SIG-M5 (cell line): ENCODE results near the gene HAUS3.
"Not testable (repeated sequence)": the region's sequence is repeated elsewhere in the genome, so short reads cannot be mapped to it uniquely, and the experiment has no call there.

ENCODE experiments used
- DNase-seq: peaks from one replicate; lab custom pipeline; 2025; lab: John Stamatoyannopoulos, UW

The HAUS3 gene

DNA sequence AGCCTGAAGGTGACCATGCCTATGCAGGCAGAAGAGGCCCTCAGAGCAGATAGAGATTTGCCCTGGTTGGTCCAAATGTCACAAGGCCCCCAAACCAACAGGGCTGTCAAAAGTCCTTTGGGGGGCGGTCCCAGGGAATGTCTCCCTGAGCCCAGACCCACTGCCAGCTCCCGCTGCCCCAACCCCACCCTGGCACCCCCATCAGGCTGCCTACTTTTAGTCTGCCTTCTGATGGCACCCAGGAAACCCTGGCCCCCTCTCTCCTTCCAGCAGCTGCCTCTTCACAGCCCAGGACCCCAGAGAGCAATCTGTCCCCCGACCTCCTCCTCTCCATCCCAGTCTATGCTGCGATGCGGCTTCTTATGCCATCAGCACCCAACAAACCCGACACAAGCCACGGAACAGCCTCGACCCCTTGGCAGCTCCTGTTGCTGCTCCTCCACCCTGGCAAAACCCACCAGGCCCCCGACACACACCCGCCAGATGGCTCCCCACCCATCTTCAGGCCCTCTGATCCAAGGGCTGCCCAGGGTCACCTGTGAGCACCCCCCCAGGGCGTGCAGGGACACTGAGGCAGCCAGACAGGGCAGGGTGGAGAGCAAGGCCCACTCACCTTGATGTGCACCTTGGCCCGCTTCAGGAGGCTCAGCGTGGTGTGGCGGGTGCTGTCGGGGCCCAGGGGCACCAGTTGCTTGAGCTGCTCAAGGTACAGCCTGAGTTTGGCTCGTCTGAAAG, 10.0 kb upstream of the HAUS3 start:
- no peak for DNase-seq

DNA sequence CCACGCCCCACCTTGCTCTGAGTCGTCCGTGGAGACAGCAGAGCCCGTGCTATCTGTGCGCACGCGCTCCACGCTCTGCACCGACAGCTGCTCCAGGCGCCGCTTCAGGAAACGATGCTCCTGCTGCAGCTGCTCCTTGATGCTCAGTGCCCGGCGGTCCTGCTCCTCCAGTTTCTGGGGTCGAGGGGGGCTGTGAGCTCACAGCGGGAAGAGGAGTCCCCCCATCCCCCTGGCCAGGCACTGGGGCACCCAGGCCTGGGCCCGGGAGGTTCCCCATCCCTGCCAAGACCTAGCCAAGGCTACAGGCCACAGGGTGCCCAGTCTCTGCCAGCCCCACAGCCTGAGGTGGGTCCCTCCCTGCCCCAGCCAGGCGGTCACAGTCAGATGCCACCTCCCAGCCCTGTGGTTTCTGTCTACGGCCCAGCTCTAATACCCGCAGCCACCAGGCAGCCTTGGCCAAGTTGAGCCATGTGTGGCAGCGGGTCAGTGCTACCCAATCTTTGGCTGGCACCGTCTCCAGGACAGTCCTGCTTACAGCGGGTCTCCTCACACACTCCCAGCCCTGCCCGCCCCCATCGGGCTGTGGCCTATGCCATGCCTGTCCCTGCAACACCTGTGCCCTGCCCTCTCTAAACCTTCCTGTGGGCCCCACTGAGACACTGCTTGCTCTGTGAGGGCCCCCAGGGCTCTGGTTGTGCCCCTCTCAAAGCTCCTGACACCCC, 9.3 kb upstream of the HAUS3 start:
- no peak for DNase-seq

DNA sequence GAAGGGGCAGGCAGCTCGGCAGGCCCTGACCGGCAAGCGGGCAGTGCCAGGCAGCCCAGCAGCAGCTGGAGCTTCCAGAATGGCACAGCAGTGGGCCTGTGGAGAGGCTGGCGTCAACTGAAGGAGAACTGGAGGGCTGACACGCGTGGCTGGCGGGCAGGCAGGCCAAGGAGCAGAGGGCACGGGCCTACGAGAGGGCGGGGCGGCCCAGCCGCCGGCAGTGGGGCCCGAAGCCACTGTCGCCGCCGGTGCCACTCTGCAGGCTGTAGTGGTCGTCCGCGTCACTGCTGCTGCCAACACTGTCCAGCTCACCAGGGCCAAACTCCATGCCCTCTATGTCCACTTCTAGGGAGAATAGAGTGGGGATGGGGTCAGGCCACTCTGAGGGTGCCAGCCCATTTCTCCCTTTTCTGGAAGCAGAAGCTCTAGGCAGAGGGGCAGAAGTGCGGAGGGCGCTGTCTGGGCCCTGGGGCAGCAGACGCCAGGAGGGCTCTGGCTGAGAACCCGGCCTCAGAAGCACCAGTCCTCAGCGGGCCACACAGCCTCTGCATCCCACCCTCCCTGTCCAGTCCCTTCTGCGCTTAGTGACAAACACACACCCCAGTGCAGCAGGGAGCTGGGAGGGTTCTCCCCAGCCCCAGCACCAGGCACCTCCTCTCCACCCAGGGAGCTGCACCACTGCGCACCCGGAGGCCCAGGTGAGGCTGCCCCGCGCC, 8.6 kb upstream of the HAUS3 start:
- DNase-seq = no peak

DNA sequence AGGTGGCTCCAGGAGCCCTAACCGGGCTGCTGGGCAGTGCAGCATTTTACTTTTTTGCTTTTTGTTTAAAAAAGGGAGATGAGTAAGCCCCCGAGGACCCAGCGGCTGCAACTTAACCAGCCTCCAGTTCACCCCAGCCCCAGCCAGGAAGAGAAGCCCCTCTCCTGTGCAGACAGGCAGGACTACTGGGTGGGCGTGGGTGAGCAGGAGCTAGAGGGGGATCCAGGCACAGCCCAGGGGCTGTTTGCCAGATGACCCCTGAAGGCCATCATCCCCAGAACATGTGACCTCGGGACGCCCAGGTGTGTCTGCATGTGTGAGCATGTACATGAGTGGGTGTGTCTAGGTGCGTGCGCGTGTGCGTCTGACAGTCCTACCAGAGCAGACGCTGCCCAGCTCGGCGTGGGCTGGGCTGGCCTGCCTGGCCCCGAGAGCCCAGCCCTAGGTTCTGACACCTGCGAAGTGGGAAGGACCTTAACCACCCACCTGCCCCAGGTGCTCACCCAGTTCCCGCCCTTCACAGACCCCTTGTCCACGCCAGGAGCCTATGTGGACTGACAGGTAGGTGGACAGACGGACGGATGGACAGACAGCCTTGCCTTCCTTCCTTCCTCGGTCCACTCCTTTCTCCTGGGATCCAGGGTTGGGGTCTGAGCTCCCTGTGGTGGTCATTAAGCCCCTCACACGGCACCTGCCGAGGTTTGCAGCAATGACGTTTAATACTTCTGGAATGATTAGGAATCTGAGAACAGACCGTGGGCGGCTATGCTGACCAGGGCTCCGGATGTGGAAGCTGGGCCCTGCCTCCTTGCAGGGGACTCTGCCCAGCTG, 7.8 kb upstream of the HAUS3 start:
- no peak for DNase-seq

DNA sequence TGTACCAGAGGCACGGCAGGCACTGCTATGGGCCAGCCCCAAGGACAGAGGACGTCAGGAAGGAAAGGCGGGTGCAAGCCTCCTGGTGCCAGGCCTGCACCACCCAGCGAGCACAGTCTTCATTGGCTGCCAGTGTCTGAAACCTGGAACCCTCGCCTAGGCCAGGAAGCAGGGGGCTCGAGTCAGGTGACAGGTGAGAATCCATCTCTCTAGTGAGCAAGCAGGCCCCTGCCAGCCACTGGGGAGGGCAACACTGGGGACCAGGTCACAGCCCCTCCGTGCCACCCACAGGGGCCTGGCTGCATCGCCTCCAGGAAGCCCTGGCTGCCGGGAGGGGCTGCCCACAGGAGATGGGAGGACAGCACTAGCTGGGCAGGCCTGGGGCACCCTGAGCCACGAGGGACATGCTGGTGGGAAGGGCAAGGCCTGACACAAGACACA, 6.9 kb upstream of the HAUS3 start:
- DNase-seq = no peak

DNA sequence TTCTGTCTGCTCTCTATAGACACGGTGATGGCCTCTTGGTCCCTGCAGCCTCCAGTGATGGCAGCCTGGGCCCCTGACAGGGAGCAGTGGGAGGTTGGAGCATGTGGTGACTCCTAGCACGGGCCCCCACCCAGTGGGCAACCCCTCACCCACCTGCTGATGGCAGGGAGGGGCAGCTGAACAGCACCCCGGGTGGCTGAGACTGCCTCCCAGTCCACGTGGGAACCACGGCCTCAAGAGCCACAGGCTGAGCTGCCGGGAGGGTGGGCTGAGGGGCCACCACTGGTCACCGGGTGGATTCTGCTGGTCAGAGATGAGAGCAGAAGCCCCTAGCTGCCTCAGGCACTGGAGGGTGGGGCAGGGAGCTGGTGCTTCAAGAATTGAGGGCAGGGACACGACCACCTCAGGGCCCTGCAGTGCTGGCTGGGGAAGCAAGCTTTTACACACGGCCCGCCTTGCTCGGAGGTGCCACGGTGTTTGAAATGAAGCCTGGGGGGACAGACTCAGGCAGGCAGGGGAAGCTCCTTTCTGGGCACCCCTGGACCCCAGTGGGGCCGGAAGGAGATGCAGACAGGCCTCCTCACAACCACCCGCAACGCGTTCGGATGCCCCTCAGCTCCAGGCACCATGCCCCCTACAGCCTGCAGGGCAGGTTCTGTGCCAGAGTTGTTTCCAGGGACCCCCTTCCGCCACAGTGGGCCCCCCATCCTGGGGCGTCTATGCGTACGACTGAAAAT, 6.3 kb upstream of the HAUS3 start:
- DNase-seq = no peak

DNA sequence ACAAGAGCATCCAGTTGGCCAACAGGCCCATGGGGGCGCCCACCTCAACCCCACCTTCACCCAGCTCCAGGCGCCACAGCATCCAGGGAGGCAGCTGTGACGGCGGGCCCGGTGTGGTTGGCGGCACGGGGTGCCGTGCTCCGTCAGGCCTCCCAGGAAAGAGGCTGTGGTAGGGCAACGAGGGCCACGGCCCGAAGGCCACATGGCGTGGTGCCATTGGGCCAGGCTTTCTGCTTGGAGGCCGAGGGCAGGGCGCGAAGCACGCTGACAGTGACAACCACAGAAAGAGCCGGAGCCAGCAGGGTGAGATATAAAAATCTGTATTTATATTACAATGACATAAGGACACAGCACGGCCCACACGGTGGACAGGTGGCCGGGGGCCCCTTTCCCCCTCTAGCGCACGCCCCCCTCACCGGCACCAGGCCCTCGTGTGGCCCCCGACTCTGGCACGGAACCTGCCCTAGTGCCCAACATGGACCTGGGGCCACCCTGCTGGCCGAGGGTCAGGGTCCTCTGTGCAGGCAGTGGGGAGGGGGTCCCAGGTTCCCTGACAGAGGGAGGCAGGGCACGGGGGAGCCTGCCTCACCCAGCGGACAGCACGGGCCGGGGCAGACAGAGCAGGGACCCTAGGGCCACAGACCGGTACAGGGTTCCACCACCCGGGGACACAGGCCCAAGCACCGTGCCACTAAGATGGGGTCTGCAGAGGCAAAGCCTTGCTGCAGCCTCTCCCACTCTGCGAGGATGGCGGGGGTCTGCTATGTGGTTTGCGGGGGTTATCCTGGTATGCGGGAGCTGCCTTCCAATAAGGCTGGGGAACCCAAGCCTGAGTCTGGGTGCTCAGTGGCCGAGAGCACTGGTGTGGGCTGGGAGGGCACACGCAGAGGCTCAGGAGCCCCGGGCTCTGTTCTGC, 5.5 kb upstream of the HAUS3 start:
- DNase-seq = no peak

DNA sequence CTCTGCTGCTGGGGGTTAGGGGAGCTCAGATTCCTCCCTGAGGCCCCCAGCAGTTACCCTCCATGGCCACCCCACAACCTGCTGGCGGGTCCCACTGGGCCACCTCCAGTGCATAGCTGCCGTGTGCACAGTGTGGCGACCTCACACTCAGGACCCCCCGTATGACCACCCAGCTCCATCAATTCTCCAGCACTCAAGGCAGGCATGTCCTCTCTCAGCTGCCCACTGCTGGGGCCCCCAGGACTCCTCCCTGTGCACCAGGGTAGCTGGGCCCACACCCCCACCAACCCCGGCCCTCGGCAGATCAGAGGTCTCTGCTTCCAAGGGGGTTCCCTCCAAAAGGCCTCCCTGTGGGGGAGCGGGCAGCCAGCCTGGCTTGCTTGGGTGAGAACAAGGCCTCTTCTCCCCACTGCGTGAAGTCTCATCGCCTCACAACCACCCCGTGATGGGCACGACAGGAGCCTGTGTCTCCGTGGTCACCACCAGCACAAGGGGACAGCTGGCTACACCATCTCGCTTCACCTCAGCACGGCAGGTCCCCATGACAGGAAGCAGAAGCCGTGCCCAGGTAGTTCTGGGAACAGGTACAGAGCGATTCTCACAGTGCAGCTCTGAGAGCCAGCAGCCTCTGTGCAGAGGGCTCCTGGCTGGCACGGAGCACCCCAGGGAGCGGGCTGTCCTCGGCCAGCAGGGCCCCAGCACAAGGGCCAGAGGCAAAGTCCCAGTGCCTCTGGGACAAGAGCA, 4.6 kb upstream of the HAUS3 start:
- no peak for DNase-seq

DNA sequence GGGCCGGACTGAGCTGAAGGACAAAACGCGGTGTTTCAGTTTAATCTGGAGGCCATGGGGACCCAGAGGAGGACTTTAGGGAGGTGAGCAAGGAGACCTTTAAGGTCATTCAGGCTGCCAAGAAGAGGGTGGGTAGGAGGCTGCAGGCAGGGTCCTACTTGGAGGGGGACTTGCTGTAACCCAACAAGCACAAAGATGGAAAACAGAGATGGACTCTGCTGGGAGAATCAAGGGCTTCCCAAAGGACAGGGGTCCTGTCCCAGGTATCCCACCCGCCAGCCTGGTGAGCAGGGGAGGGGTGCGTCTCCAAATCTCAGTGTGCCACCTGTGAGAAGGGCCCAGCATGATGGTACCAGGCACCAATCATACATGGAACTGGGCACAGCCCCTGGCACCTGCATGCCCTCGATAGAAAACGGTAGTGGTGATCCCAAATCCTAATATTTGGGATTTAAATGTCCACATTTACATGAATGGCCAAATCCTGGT, 3.9 kb upstream of the HAUS3 start:
- DNase-seq = no peak

DNA sequence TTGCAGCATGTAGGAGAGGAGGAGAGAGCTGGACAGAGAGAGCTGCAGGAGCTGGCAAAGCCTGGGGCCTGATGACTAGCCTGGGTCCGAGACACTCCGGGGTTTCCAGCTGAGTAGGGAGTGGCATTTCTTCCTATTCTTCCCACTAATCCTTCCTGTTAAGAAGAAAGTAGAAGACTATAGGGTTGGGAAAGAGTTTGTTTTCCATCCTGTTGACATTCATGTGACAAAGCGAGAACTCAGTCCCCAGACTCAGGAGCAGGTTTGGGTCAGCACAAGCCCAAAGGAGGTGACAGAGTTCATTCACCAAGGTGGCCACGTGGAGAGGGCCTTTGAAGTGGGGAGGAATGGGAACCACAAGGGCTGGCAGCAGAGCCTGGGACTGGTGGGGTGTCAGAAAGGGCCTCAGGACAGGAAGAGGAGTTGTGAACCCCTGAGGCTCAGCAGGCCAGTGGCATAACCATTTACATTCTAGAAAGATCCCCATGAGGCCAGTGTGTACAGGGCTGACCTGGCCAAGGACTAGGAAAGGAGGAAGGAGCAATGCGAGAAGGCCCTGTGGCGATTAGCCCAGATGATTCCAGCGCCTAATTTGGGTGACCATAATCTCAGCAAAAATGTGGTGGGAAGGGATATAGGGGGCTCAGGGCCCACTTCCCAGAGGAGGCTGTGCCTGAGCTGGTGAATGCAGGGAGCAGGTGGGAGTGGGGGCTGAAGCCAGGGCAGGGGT, 3.3 kb upstream of the HAUS3 start:
- no peak for DNase-seq

DNA sequence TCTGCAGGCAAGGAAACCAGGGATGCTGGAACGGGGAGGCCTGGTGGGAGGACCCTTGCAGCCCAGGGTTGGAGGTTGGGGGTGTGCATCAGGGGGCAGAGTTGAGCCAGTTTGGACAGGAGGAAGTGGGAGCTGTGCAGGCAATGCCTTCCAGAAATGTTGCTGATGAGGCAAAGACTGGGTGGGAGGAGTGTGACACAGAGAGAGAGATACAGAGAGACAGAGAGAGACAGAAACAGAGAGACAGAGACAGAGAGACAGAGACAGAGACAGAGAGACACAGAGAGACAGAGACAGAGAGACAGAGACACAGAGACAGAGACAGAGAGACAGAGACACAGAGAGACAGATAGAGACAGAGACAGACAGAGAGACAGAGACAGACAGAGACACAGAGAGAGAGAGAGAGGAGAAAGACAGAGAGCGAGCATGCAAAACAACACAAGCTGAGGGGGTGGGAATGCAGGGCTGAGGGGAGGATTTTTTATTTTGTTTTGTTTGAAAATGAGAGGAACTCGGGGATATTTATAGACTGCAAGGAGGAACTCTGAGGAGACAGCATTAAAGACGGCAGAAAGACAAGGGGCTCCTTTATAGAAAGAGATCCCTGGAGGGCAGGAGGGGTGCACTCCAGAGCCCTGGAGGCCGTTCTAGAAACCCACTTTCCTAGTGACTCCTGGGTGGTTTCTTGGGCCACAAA, 1.9 kb upstream of the HAUS3 start:
- DNase-seq = no peak

DNA sequence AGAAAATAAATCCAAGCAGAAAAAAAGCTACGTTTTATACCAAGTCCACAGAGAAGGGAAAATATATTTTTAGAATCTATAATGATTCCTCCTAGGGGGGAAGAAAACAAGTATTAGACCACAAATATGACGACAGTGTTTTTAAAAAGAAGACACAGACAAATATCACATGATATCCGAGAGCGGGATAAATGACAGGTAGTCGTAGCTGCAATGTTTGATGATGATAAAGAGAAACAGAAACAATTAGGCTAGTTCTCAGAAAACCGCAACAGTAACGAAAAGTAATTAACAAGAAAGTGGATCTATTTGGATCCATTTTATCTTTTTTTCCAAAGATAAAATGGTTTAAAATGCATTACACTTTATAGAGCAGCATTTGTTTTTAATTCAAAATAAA, 918 bp downstream of the HAUS3 start:
- DNase-seq = no peak

DNA sequence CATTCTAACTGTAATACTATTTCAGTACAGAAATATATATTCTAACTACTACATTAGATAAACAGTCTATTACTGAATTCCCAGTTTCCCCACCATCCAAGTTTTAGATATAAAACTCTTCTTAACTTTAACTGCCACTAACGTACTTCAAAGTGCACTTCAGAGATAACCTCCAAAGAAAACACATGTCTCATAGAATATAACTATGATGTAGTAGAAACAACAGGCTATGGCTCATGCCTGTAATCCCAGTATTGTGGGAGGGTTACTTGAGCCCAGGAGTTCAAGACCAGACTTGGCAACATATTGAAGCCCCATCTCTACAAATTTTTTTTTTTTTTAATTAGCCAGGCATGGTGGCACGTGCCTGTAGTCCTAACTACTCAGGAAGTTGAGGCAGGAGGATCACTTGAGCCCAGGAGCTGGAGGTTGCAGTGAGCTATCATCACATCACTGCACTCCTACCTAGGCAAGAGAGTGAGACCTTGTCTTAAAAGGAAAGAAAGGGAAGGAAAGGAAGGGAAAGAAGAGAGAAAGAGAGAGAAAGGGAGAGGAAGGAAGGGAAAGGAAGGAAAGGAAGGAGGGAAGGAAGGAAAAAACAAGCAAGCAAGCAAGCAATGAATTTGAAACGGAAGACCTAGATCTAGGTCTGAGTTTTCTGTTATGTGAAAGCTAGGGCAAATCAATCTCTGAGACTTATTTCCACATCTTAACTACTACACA, 4.8 kb downstream of the HAUS3 start:
- DNase-seq = no peak

DNA sequence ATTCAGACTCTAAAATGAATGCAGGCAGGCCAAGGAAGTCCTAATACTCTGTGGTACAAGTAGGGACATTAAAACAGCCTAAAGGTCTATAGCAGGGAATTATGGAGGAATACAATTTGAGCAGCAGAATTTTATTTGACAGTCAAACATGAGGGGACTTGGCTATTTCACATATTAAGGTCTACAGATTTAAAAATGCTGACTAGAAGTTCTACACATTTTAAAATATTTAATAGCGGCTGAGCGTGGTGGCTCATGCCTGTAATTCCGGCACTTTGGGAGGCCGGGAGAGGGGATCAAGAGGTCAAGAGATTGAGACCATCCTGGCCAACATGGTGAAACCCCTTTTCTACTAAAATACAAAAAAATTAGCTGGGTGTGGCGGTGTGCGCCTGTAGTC, 10.8 kb downstream of the HAUS3 start:
- DNase-seq = no peak

DNA sequence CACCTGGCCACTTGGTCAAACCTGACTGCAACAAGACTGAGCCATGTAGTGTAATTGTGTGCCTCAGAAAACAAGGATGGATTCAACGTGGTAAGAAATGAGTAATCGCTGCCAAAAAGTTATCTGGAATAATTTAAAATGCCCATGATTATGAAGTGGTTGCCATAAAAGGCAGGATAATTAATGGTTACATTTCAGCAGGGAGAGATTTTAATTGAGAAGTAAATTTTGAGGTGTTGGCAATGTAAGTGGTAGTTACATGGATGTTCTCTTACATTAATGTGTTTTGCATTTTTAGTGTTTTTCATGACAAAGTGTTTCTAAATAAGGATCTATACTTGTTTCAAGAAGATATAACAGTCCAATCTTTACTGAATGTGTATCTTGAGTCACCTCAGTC, 15.7 kb downstream of the HAUS3 start:
- DNase-seq = no peak

DNA sequence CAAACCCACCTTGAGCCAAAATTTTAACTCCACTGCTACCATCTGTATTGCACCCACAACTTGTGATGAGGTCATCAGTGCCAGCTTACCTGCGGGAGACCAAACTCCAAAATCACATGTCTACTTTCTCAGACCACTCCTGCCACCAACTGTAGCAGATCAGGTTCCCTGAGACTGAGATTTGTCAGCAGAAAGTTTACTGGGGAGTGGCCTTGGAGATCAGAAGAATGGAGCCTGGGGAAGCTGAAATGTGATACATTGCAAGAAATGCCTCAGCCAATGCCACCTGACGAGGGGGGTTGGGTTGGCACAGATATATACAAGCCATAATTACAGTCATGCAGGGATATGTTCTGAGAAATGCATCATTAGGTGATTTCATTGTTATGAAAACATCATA, 19.1 kb downstream of the HAUS3 start:
- DNase-seq = no peak

DNA sequence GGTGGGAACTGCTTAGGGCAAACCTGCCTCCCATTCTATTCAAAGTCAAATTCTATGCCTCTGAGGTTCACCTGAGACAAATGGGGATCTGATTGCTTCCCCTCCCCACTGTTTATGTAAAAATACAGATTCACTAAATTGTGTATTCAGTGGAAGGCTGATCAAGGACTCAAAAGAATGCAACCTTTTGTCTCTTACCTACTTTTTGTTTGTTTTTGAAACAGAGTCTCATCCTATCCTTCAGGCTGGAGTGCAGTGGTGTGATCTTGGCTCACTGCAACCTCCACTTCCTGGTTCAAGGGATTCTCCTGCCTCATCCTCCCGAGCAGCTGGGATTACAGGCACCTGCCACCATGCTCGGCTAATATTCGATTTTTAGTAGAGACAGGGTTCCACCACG, 20.5 kb downstream of the HAUS3 start:
- not testable (repeated sequence) for DNase-seq
